H1 (cell line): ENCODE measurements around the gene ASTL. TPM values are rescaled to one million over a fixed set of nuclear protein-coding genes. Genes with fewer than 3 reads are reported as not detected.

Experiments used
- SP1 ChIP-seq: IDR thresholded peaks from 2 replicates; pipeline ENCODE4 v1.6.1; 2011; ENCODE audit warnings: low read depth, low read length
- TEAD4 ChIP-seq: IDR thresholded peaks from 2 replicates; pipeline ENCODE4 v1.6.1; 2012; ENCODE audit warnings: low read depth, low read length, inconsistent platforms, mixed read lengths
- YY1 ChIP-seq: IDR thresholded peaks from 2 replicates; pipeline ENCODE4 v1.6.1; 2011; ENCODE audit warnings: low read depth, mild to moderate bottlenecking, low read length
- polyA plus RNA-seq, 7 experiments: library from polyadenylated mRNA; depleted of rRNA in 3 of 7; stranded (reverse) in 5 of 7; unstranded in 2 of 7; fragments of >200 nt in 5 of 7; fragments of 200-250 nt in 2 of 7; gene quantifications; 1 replicate in 5 of 7; 2 replicates in 1 of 7; 4 replicates in 1 of 7; pipeline versions ENCODE4 v1.2.1 to v1.2.3, GENCODE V29; 2011 to 2013; ENCODE audit warnings: missing spikeins in 2 of 7, mixed read lengths in 2 of 7
- total RNA-seq: library from RNA; stranded (reverse); fragmentation: NEBNext Ultra II Directional; extraction: Animal tissue kit (Norgen Biotek cat#: 25700); gene quantifications from 2 replicates; pipeline ENCODE4 v1.2.1, GENCODE V29; 2021
- TF ChIP-seq, protein P1 (sequence below): IDR thresholded peaks from 2 replicates; pipeline ENCODE4 v1.6.1; 2012; ENCODE audit warnings: inconsistent platforms
- TF ChIP-seq, protein P2 (sequence below): IDR thresholded peaks from 2 replicates; pipeline ENCODE4 v1.6.1; 2011; ENCODE audit warnings: low read depth, mild to moderate bottlenecking, low read length; ENCODE audit not compliant: insufficient read depth

The ASTL gene
- total and polyA plus RNA-seq, 2 of the 8 experiments (the other 6 are each of a cell fraction or from before 2014, with no cell fraction given): 0.60 to 1.4 TPM

DNA sequence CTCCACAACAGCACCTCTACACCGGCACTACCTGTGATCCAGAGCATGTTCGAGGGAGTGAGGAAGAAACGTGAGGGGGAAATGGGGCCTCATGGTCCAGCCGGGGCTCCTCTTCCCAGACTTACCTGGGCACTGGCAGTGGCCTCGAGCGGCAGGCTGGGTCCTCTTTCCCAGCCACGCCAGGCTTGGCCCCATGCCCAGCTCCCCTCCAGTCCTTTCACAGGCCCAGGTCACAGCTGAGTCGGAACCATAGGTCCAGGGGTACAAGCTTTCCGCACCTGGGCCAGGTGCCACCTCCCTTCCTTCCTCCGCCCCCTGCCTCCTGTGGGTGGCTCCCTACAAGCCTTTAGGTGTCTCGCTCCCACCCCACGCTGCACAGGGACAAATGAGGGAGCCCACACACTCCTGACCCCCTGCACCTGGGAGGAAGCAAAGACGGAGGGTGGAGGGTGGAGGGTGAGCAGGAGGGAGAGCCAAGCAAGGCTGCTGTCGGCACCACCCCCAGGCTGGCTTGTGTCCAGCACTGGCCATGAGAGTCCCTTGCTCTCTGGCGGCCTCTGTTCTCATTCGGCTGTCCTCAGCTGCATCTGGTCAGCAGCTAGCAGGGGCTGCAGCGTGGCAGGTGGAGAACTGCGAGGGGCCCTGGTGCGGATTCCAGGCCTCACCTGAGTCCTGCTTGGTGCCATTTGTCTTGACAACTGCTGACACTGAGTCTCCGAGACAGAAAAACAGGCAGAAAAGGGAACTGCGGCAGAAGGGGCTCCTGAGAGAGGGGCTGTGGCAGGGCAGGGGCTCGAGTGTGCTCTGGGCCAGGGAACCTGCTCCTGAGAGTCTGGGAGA, 48.7 kb downstream of the ASTL start (continued):
- TF ChIP-seq TEAD4 (no peak), SP1 (no peak), YY1 (no peak)
- TF ChIP-seq, protein P1, sequence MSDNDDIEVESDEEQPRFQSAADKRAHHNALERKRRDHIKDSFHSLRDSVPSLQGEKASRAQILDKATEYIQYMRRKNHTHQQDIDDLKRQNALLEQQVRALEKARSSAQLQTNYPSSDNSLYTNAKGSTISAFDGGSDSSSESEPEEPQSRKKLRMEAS: no peak
- TF ChIP-seq, protein P2, sequence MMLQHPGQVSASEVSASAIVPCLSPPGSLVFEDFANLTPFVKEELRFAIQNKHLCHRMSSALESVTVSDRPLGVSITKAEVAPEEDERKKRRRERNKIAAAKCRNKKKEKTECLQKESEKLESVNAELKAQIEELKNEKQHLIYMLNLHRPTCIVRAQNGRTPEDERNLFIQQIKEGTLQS: no peak
- TF ChIP-seq, all 59 proteins: peak for 0
